Thoracic aorta (tissue), 2 donors: ENCODE measurements around the gene MED23. TPM values are rescaled to one million over a fixed set of nuclear protein-coding genes. Genes with fewer than 3 reads are reported as not detected.

Experiments used
- ATAC-seq: fragments of 150-250 bp; one replicate; pipeline ENCODE4 v1.8.0; 2017; ENCODE audit warnings: low read depth; ENCODE audit not compliant: insufficient number of reproducible peaks, low FRiP score
- DNase-seq: peaks from one replicate; pipeline ENCODE4 v3.0.0-alpha.2; 2020; ENCODE audit warnings: low spot score
- H3K27ac ChIP-seq, 2 donors: fragments of 200-600 bp; sonication (generic); 1 replicate in 1 of 2; 2 replicates in 1 of 2; pipeline ENCODE4 v1.5.1; 2016; ENCODE audit warnings: mild to moderate bottlenecking in 2 of 2, moderate library complexity in 2 of 2
- H3K27me3 ChIP-seq: fragments of 200-600 bp; sonication (generic); replicated peaks from 2 replicates; pipeline ENCODE4 v1.6.0; 2016; ENCODE audit warnings: mild to moderate bottlenecking; ENCODE audit not compliant: insufficient read depth
- H3K36me3 ChIP-seq: fragments of 200-600 bp; sonication (generic); one replicate; pipeline ENCODE4 v1.5.1; 2016
- H3K4me1 ChIP-seq, 2 donors: fragments of 200-600 bp; sonication (generic); 1 replicate in 1 of 2; 2 replicates in 1 of 2; pipeline versions ENCODE4 v1.5.1 to v1.6.0; 2016; ENCODE audit warnings: low read depth in 2 of 2, mild to moderate bottlenecking in 1 of 2; ENCODE audit not compliant: control insufficient read depth in 1 of 2
- H3K4me3 ChIP-seq: fragments of 200-600 bp; sonication (generic); 2 replicates; pipeline ENCODE4 v1.5.1; 2016; ENCODE audit warnings: mild to moderate bottlenecking
- H3K9me3 ChIP-seq: fragments of 200-600 bp; sonication (generic); 2 replicates; pipeline ENCODE4 v1.5.1; 2016
- total RNA-seq, 2 donors: library from RNA; depleted of rRNA; stranded (reverse); fragments of >200 nt; gene quantifications; one replicate each; pipeline versions ENCODE4 v1.1.0 to v1.2.3, GENCODE V29; 2016
- TF ChIP-seq, protein P1 (sequence below): fragments of 200-600 bp; sonication (generic); IDR thresholded peaks from one replicate; pipeline ENCODE4 v1.5.1; 2019; ENCODE audit warnings: antibody characterized with exemption

Gene MED23
- total RNA-seq, 2 donors from 2014 or later, result 24.0 to 62.4 TPM

DNA sequence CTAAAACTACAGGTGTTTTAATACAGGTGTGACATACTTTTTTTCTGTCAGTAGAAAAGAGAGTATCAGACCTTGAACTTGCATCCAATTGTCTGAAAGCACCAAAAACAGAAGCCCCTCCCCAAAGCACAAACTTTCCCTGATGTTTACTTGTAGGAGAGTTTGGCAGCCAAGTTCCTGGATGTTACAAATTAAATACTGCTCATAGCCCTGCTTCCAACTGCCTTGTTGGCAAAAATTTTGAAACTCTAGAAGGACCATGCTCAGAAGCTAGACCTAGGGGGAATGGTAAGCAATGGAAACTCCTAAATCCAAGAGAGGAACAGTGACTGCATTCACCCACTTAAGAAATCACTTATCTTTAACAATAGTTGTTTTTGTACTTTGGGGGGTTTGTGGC, 72.0 kb downstream of the MED23 start:
- Histone ChIP-seq H3K36me3 (no peaks in the 10 kb centered on the region), H3K27ac (no peak overlapping the region), H3K4me3 (no peak overlapping the region), H3K27me3 (no peaks in the 10 kb centered on the region), H3K4me1 (no peaks in the 10 kb centered on the region), H3K9me3 (no peaks in the 10 kb centered on the region)
- TF ChIP-seq, protein P1, sequence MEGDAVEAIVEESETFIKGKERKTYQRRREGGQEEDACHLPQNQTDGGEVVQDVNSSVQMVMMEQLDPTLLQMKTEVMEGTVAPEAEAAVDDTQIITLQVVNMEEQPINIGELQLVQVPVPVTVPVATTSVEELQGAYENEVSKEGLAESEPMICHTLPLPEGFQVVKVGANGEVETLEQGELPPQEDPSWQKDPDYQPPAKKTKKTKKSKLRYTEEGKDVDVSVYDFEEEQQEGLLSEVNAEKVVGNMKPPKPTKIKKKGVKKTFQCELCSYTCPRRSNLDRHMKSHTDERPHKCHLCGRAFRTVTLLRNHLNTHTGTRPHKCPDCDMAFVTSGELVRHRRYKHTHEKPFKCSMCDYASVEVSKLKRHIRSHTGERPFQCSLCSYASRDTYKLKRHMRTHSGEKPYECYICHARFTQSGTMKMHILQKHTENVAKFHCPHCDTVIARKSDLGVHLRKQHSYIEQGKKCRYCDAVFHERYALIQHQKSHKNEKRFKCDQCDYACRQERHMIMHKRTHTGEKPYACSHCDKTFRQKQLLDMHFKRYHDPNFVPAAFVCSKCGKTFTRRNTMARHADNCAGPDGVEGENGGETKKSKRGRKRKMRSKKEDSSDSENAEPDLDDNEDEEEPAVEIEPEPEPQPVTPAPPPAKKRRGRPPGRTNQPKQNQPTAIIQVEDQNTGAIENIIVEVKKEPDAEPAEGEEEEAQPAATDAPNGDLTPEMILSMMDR, result no peak
- ATAC-seq (no peak), DNase-seq (no peak)

- H3K9me3 ChIP-seq, result no peaks in the 10 kb centered on the region
- H3K27me3 ChIP-seq, result no peaks in the 10 kb centered on the region
- H3K36me3 ChIP-seq, result no peaks in the 10 kb centered on the region
- TF ChIP-seq, protein P1, result no peak
- H3K4me3 ChIP-seq, result no peak overlapping the region
- no peak overlapping the region for H3K27ac ChIP-seq
- H3K4me1 ChIP-seq, result no peaks in the 10 kb centered on the region
- ATAC-seq, result no peak
- no peak for DNase-seq
These were observed 75.5 kb downstream of the MED23 start for GRCh38 chr6:131552572-131552971.

GRCh38 chr6:131551902-131552301, 76.1 kb downstream of the MED23 start:
- no peak overlapping the region for H3K4me3 ChIP-seq
- no peaks in the 10 kb centered on the region for H3K27me3 ChIP-seq
- no peaks in the 10 kb centered on the region for H3K9me3 ChIP-seq
- H3K27ac ChIP-seq, result no peak overlapping the region
- ATAC-seq (no peak), DNase-seq (no peak)
- no peaks in the 10 kb centered on the region for H3K36me3 ChIP-seq
- TF ChIP-seq, protein P1, result no peak
- no peaks in the 10 kb centered on the region for H3K4me1 ChIP-seq

- ATAC-seq (no peak), DNase-seq (no peak)
- no peaks in the 10 kb centered on the region for H3K27me3 ChIP-seq
- H3K4me1 ChIP-seq, result no peaks in the 10 kb centered on the region
- H3K9me3 ChIP-seq, result no peaks in the 10 kb centered on the region
- H3K27ac ChIP-seq, result no peak overlapping the region
- H3K4me3 ChIP-seq, result no peak overlapping the region
- H3K36me3 ChIP-seq, result no peaks in the 10 kb centered on the region
- TF ChIP-seq, protein P1, result no peak
These were observed 78.2 kb downstream of the MED23 start for GRCh38 chr6:131549811-131550210.

DNA sequence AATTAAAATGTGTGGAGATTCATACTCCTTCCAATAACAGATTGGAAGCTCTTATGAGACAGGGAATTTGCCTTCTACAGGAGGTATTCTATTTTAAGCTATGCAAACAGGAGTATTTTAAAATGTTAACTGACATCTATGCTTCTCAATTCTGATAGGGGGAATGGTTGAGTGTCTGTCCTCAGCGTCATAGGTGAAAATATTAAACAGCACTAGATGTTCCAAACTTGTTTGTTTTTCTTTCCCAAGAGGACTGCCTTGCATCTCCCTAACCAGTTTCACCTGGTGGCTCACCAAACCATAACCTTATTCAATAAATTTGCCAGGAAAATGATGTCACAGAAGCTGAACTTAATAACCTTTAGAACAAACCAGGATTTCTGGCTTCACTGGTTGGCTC, 79.6 kb downstream of the MED23 start:
- Histone ChIP-seq H3K4me3 (no peak overlapping the region), H3K4me1 (no peaks in the 10 kb centered on the region), H3K36me3 (no peaks in the 10 kb centered on the region), H3K27me3 (no peaks in the 10 kb centered on the region), H3K9me3 (no peaks in the 10 kb centered on the region), H3K27ac (no peak overlapping the region)
- no peak for ATAC-seq
- TF ChIP-seq, protein P1, result no peak
- no peak for DNase-seq
